GM19193 (cell line): Measurements from ENCODE around the gene EEF1E1.
A peak's percentile ranks its signal among the peaks of the same experiment; 100 is the strongest.

Experiments
- POLR2A ChIP-seq: IDR thresholded peaks from 4 replicates; pipeline ENCODE4 v1.6.1; 2011; ENCODE audit not compliant: insufficient read depth, insufficient read length; ENCODE audit errors: extremely low read depth

EEF1E1 gene

GRCh38 chr6:8079126-8079525, 23.2 kb downstream of the EEF1E1 start:
- TF ChIP-seq POLR2A = no peak

- no peak for TF ChIP-seq POLR2A
These were observed 24.4 kb downstream of the EEF1E1 start for GRCh38 chr6:8077991-8078390.

GRCh38 chr6:8075704-8076103, 26.6 kb downstream of the EEF1E1 start:
- no peak for TF ChIP-seq POLR2A

- TF ChIP-seq POLR2A = no peak
These were observed 27.2 kb downstream of the EEF1E1 start for GRCh38 chr6:8075185-8075584.

- no peak for TF ChIP-seq POLR2A
These were observed 28.1 kb downstream of the EEF1E1 start for GRCh38 chr6:8074213-8074612.

GRCh38 chr6:8073758-8074157, 28.6 kb downstream of the EEF1E1 start:
- no peak for TF ChIP-seq POLR2A

- no peak for TF ChIP-seq POLR2A
These were observed 31.6 kb downstream of the EEF1E1 start for GRCh38 chr6:8070718-8071117.

GRCh38 chr6:8069631-8070284, 32.6 kb downstream of the EEF1E1 start:
- no peak for TF ChIP-seq POLR2A

- no peak for TF ChIP-seq POLR2A
These were observed 33.2 kb downstream of the EEF1E1 start for GRCh38 chr6:8069151-8069550.

GRCh38 chr6:8066108-8066507, 36.2 kb downstream of the EEF1E1 start:
- no peak for TF ChIP-seq POLR2A

- no peak for TF ChIP-seq POLR2A
These were observed 36.8 kb downstream of the EEF1E1 start for GRCh38 chr6:8065519-8065911.

- no peak for TF ChIP-seq POLR2A
These were observed 37.5 kb downstream of the EEF1E1 start for GRCh38 chr6:8064638-8065518.

GRCh38 chr6:8063761-8064637, 38.3 kb downstream of the EEF1E1 start, which contains the start of gene BLOC1S5:
TSS of gene BLOC1S5 (minus strand) at chr6:8064389. CDS start at chr6:8064376, 13 bp downstream.
- TF ChIP-seq POLR2A = peak; percentile 75

GRCh38 chr6:8061736-8062135, 40.6 kb downstream of the EEF1E1 start:
- TF ChIP-seq POLR2A = no peak

GRCh38 chr6:8060346-8060745, 42.0 kb downstream of the EEF1E1 start:
- TF ChIP-seq POLR2A = no peak
